GM12872 (cell line): ENCODE measurements around the gene PDE4D.

Experiments used
- CTCF ChIP-seq: IDR thresholded peaks from 3 replicates; pipeline ENCODE4 v1.5.1; 2011; ENCODE audit warnings: low read depth, mild to moderate bottlenecking, low read length, moderate library complexity; ENCODE audit not compliant: insufficient read depth

The PDE4D gene

GRCh38 chr5:58927938-58928337 is 965.6 kb downstream of the PDE4D start:
- TF ChIP-seq CTCF = no peak

- TF ChIP-seq CTCF = no peak
Measured at GRCh38 chr5:58927181-58927580, 966.3 kb downstream of the PDE4D start.

DNA sequence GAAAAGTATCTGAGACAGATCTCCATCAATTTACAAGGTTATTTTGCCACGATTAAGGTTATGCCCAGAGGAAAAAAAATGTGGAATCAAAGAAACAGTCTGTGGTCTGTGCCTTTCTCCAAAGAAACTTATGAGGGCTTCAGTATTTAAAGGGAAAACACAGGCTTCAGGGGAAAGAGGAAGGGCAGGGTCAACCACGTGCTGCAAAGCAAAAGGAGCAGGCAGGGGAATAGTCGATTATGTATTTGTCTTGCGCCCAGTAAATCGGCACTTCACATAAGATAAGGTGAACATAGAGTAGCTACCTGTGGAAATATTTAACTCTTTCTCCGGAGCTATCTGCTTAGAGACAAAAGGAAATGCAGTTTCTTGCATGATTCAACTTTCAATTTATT is 967.0 kb downstream of the PDE4D start:
- TF ChIP-seq CTCF = no peak

GRCh38 chr5:58925627-58926540 is 967.6 kb downstream of the PDE4D start:
- TF ChIP-seq CTCF = no peak

DNA sequence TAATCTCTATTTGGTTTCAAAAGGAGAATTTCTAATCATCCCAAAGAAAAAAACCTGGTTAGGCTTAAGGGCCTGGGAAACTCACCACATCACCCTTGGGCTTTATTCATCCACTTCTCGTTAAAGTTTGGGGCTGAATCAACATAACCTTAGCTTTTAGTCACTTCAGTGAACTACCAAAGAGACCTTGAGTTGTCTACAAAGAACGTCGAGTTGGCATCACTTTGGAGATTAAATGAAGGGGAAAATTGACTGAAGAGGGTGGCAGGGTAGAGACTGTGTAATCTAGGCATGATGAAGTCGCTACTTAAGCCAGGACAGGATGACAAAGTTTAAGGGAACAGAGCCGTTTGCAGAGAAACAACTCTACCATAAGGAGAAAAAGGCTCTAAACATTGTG is 969.2 kb downstream of the PDE4D start:
- no peak for TF ChIP-seq CTCF

GRCh38 chr5:58923355-58923754 is 970.2 kb downstream of the PDE4D start:
- TF ChIP-seq CTCF = no peak

GRCh38 chr5:58922461-58923171 is 970.9 kb downstream of the PDE4D start:
- TF ChIP-seq CTCF = no peak
